ENCODE data around the gene ZNF229. TPM values are rescaled to one million over a fixed set of nuclear protein-coding genes. Genes with fewer than 3 reads are reported as not detected.

Gene ZNF229
- total RNA-seq, 1 donor, result 9.4 TPM

DNA sequence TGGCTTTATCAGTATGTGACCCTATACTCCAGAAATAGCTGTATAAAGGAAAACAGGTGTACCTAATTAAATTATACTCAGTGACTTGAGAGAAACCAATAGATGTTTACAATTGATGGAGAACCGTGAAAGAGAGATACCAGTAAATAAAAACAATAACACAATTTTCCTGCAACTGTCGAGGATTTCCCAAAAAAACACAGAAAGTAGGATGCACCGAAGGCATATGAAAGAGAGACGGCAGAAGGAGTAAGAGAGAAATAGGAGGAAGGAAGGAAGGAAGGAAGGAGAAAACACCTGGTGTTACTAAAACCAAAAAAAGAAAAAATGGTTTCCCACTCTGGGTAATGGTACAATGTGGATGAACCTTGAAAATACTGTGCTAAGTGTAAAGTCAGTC is 6.8 kb upstream of the ZNF229 start:
- Histone ChIP-seq H4K20me1 (ENCODE audit: insufficient read depth, low read length) (no peaks in the 10 kb centered on the region), H2AFZ (ENCODE audit: low read length) (no peak overlapping the region), H3K9me3 (ENCODE audit: low read depth, low read length) (peaks cover 2% of the 10 kb centered on the region), H3K36me3 (ENCODE audit: insufficient read depth, low read length) (no peaks in the 10 kb centered on the region), H3K27ac (ENCODE audit: low read depth, low read length) (no peak overlapping the region), H3K79me2 (ENCODE audit: insufficient read depth, low read length) (no peaks in the 10 kb centered on the region), H3K27me3 (ENCODE audit: insufficient read depth, low read length) (no peaks in the 10 kb centered on the region), H3K4me1 (ENCODE audit: insufficient read depth, low read length) (no peaks in the 10 kb centered on the region), H3K4me2 (ENCODE audit: insufficient read depth, low read length) (no peak overlapping the region), H3K4me3 (ENCODE audit: insufficient read depth, low read length) (no peak overlapping the region)
- DNase-seq (ENCODE audit: insufficient read length, low spot score, missing footprints), result peak; percentile 56
- TF ChIP-seq, protein P1, sequence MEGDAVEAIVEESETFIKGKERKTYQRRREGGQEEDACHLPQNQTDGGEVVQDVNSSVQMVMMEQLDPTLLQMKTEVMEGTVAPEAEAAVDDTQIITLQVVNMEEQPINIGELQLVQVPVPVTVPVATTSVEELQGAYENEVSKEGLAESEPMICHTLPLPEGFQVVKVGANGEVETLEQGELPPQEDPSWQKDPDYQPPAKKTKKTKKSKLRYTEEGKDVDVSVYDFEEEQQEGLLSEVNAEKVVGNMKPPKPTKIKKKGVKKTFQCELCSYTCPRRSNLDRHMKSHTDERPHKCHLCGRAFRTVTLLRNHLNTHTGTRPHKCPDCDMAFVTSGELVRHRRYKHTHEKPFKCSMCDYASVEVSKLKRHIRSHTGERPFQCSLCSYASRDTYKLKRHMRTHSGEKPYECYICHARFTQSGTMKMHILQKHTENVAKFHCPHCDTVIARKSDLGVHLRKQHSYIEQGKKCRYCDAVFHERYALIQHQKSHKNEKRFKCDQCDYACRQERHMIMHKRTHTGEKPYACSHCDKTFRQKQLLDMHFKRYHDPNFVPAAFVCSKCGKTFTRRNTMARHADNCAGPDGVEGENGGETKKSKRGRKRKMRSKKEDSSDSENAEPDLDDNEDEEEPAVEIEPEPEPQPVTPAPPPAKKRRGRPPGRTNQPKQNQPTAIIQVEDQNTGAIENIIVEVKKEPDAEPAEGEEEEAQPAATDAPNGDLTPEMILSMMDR (IDR thresholded peaks at IDR 0.05; ENCODE audit: extremely low read depth, low read depth, low read length), result no peak

DNA sequence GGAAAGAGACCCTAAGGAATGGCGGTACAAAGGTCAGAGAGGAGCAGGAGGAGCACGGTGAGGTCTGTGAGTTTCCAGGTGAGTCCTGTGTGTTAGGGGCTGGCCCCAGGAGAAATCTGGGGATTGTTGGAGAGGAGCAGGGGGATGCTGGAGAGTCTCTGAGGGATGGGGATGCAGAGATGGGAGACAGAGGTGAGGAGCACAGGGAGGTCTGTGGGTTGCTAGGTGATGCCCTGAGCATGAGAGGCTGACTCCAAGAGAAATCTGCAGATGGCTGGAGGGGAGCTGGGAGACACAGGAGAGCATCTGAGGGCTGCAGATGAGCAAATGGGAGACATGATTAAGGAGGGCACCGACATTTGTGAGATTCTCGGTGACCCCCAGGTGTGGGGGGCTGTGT is 4.1 kb upstream of the ZNF229 start:
- TF ChIP-seq, protein P1 (IDR thresholded peaks at IDR 0.05; ENCODE audit: extremely low read depth, low read depth, low read length), result no peak
- Histone ChIP-seq H3K4me3 (ENCODE audit: insufficient read depth, low read length) (no peak overlapping the region), H3K4me2 (ENCODE audit: insufficient read depth, low read length) (no peak overlapping the region), H4K20me1 (ENCODE audit: insufficient read depth, low read length) (no peaks in the 10 kb centered on the region), H3K4me1 (ENCODE audit: insufficient read depth, low read length) (peaks cover 5% of the 10 kb centered on the region), H3K27me3 (ENCODE audit: insufficient read depth, low read length) (no peaks in the 10 kb centered on the region), H3K27ac (ENCODE audit: low read depth, low read length) (no peak overlapping the region), H3K79me2 (ENCODE audit: insufficient read depth, low read length) (peaks cover 6% of the 10 kb centered on the region), H3K9me3 (ENCODE audit: low read depth, low read length) (no peaks in the 10 kb centered on the region), H3K36me3 (ENCODE audit: insufficient read depth, low read length) (no peaks in the 10 kb centered on the region), H2AFZ (ENCODE audit: low read length) (no peak overlapping the region)
- peak; percentile 52 for DNase-seq (ENCODE audit: insufficient read length, low spot score, missing footprints)

GRCh38 chr19:44451687-44452086 is 3.4 kb upstream of the ZNF229 start:
- no peak overlapping the region for H2AFZ ChIP-seq (ENCODE audit: low read length)
- H3K9me3 ChIP-seq (ENCODE audit: low read depth, low read length), result no peaks in the 10 kb centered on the region
- no peak overlapping the region for H3K4me2 ChIP-seq (ENCODE audit: insufficient read depth, low read length)
- no peak for DNase-seq (ENCODE audit: insufficient read length, low spot score, missing footprints)
- H3K4me3 ChIP-seq (ENCODE audit: insufficient read depth, low read length), result no peak overlapping the region
- H3K36me3 ChIP-seq (ENCODE audit: insufficient read depth, low read length), result peaks cover 3% of the 10 kb centered on the region
- H3K27ac ChIP-seq (ENCODE audit: low read depth, low read length), result no peak overlapping the region
- H4K20me1 ChIP-seq (ENCODE audit: insufficient read depth, low read length), result no peaks in the 10 kb centered on the region
- peaks cover 8% of the 10 kb centered on the region for H3K4me1 ChIP-seq (ENCODE audit: insufficient read depth, low read length)
- TF ChIP-seq, protein P1 (IDR thresholded peaks at IDR 0.05; ENCODE audit: extremely low read depth, low read depth, low read length), result no peak
- H3K27me3 ChIP-seq (ENCODE audit: insufficient read depth, low read length), result no peaks in the 10 kb centered on the region
- H3K79me2 ChIP-seq (ENCODE audit: insufficient read depth, low read length), result peaks cover 10% of the 10 kb centered on the region

GRCh38 chr19:44438441-44438840 is 9.8 kb downstream of the ZNF229 start:
- H3K27me3 ChIP-seq (ENCODE audit: insufficient read depth, low read length), result no peaks in the 10 kb centered on the region
- H3K9me3 ChIP-seq (ENCODE audit: low read depth, low read length), result peaks cover 3% of the 10 kb centered on the region
- no peak overlapping the region for H3K4me3 ChIP-seq (ENCODE audit: insufficient read depth, low read length)
- H3K36me3 ChIP-seq (ENCODE audit: insufficient read depth, low read length), result peaks cover 30% of the 10 kb centered on the region
- no peak overlapping the region for H3K27ac ChIP-seq (ENCODE audit: low read depth, low read length)
- no peak overlapping the region for H2AFZ ChIP-seq (ENCODE audit: low read length)
- no peak overlapping the region for H3K4me2 ChIP-seq (ENCODE audit: insufficient read depth, low read length)
- H3K4me1 ChIP-seq (ENCODE audit: insufficient read depth, low read length), result no peaks in the 10 kb centered on the region
- no peaks in the 10 kb centered on the region for H4K20me1 ChIP-seq (ENCODE audit: insufficient read depth, low read length)
- H3K79me2 ChIP-seq (ENCODE audit: insufficient read depth, low read length), result no peaks in the 10 kb centered on the region
- DNase-seq (ENCODE audit: insufficient read length, low spot score, missing footprints), result no peak
- TF ChIP-seq, protein P1 (IDR thresholded peaks at IDR 0.05; ENCODE audit: extremely low read depth, low read depth, low read length), result no peak

Data from osteoblast (primary cell).